ENCODE data around the gene TIMM9. TPM values are rescaled to one million over a fixed set of nuclear protein-coding genes. Genes with fewer than 3 reads are reported as not detected.

TIMM9 gene
- polyA plus RNA-seq, 4 donors: 25.3 to 70.3 (median 53.7) TPM

Other genes starting within 250 kb of the TIMM9 start
- 10 to 100 TPM; 48.5 to 74.0 (median 58.4) TPM for gene ACTR10, start 227.4 kb downstream of the TIMM9 start, polyA plus RNA-seq
- gene PSMA3, start 182.7 kb downstream of the TIMM9 start, polyA plus RNA-seq: 100 to 1,000 TPM; 133 to 206 (median 171) TPM
- gene ARID4A, start 129.0 kb downstream of the TIMM9 start, polyA plus RNA-seq: 10 to 100 TPM in 1 of 4 donors, 1 to 10 TPM in 3; 5.5 to 20.8 (median 7.5) TPM
- under 1 TPM in 1 of 4 donors, not detected in 3; 0.38 TPM for gene TOMM20L, start 31.6 kb downstream of the TIMM9 start, polyA plus RNA-seq
- gene KIAA0586, start 188 bp upstream of the TIMM9 start, polyA plus RNA-seq: 10 to 100 TPM in 1 of 4 donors, 1 to 10 TPM in 3; 2.7 to 12.3 (median 5.0) TPM
- 1 to 10 TPM in 3 of 4 donors, under 1 TPM in 1; 0.45 to 5.3 (median 3.2) TPM for gene DACT1, start 210.4 kb upstream of the TIMM9 start, polyA plus RNA-seq

All from small intestine (tissue), 4 donors.